HCT116 (cell line): ENCODE results near the gene ZNF311.

Source experiments
- EZH2 ChIP-seq: fragments of 200-600 bp; sonication (generic); IDR thresholded peaks from 2 replicates; pipeline ENCODE4 v1.6.1; 2017; ENCODE audit warnings: antibody characterized with exemption, mixed run types
- POLR2A ChIP-seq: IDR thresholded peaks from 2 replicates; pipeline ENCODE4 v1.7.0; 2011; ENCODE audit warnings: borderline replicate concordance; ENCODE audit not compliant: insufficient read depth, insufficient read length; ENCODE audit errors: extremely low read depth
- POLR2AphosphoS5 ChIP-seq: IDR thresholded peaks from 2 replicates; pipeline ENCODE4 v1.6.1; 2011; ENCODE audit warnings: mild to moderate bottlenecking, low read depth, low read length, moderate library complexity
- RAD21 ChIP-seq: IDR thresholded peaks from 2 replicates; pipeline ENCODE4 v1.6.1; 2012; ENCODE audit warnings: low read depth, mild to moderate bottlenecking
- SP1 ChIP-seq: IDR thresholded peaks from 2 replicates; pipeline ENCODE4 v1.6.1; 2012; ENCODE audit warnings: low read depth
- TCF7L2 ChIP-seq: IDR thresholded peaks from 2 replicates; pipeline ENCODE4 v1.7.0; 2011; ENCODE audit warnings: borderline replicate concordance, inconsistent platforms; ENCODE audit not compliant: insufficient read depth, insufficient read length; ENCODE audit errors: extremely low read depth
- YY1 ChIP-seq: IDR thresholded peaks from 2 replicates; pipeline ENCODE4 v1.6.1; 2011; ENCODE audit warnings: low read length, low read depth, moderate library complexity, mild to moderate bottlenecking; ENCODE audit not compliant: insufficient replicate concordance; ENCODE audit errors: extremely low read depth
- TF ChIP-seq, protein P1 (sequence below), 3 experiments: fragments of 200-600 bp in 1 of 3; sonication (generic) in 1 of 3; IDR thresholded peaks in 2 of 3; conservative IDR thresholded peaks in 1 of 3; 2 replicates each; pipeline ENCODE4 v1.5.1; 2012 to 2017; ENCODE audit warnings: low read depth in 2 of 3, low read length in 2 of 3, antibody characterized with exemption in 1 of 3, borderline replicate concordance in 1 of 3, control low read depth in 1 of 3, mild to moderate bottlenecking in 1 of 3, mixed read lengths in 1 of 3, mixed run types in 1 of 3, moderate library complexity in 1 of 3; ENCODE audit not compliant: insufficient read depth in 1 of 3
- TF ChIP-seq, protein P2 (sequence below): IDR thresholded peaks from 2 replicates; pipeline ENCODE4 v1.6.1; 2012

DNA sequence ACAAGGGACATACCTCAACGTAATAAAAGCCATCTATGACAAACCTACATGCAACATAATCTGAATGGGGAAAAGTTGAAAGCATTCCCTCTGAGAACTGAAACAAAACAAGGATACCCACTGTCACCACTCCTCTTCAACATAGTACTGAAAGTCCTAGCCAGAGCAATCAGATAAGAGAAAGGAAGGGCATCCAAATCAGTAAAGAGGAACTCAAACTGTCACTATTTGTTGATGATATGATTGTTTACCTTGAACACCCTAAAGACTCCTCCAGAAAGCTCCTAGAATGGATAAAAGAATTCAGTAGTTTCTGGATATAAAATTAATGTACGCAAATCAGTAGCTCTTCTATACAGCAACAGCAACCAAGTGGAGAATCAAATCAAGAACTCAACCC lies 39.4 kb downstream of the ZNF311 start:
- TF ChIP-seq SP1 (no peak), EZH2 (no peak), POLR2AphosphoS5 (no peak), YY1 (no peak), POLR2A (no peak), TCF7L2 (no peak), RAD21 (no peak)
- TF ChIP-seq, protein P1, sequence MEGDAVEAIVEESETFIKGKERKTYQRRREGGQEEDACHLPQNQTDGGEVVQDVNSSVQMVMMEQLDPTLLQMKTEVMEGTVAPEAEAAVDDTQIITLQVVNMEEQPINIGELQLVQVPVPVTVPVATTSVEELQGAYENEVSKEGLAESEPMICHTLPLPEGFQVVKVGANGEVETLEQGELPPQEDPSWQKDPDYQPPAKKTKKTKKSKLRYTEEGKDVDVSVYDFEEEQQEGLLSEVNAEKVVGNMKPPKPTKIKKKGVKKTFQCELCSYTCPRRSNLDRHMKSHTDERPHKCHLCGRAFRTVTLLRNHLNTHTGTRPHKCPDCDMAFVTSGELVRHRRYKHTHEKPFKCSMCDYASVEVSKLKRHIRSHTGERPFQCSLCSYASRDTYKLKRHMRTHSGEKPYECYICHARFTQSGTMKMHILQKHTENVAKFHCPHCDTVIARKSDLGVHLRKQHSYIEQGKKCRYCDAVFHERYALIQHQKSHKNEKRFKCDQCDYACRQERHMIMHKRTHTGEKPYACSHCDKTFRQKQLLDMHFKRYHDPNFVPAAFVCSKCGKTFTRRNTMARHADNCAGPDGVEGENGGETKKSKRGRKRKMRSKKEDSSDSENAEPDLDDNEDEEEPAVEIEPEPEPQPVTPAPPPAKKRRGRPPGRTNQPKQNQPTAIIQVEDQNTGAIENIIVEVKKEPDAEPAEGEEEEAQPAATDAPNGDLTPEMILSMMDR (IDR thresholded peaks at IDR 0.05 in 2 of 3, conservative IDR thresholded peaks at IDR 0.05 in 1 of 3; ENCODE audit: borderline replicate concordance in 1 of 3, insufficient read depth in 1 of 3, low read depth in 2 of 3, low read length in 2 of 3): no peak
- TF ChIP-seq, protein P2, sequence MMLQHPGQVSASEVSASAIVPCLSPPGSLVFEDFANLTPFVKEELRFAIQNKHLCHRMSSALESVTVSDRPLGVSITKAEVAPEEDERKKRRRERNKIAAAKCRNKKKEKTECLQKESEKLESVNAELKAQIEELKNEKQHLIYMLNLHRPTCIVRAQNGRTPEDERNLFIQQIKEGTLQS: no peak
